H1 (cell line): ENCODE data around the gene CHDH. TPM values are rescaled to one million over a fixed set of nuclear protein-coding genes. Genes with fewer than 3 reads are reported as not detected.

Experiments used
- CTCF ChIA-PET: fragments of 300-600 bp; sonication (Branson Sonifier 250); formaldehyde crosslinking; loops from one replicate; lab custom pipeline; 2021; ENCODE audit not compliant: partially characterized antibody; lab: Charles Lee
- POLR2A ChIA-PET: fragments of 300-600 bp; sonication (Branson Sonifier 250); formaldehyde crosslinking; loops from one replicate; lab custom pipeline; 2021; ENCODE audit warnings: inconsistent platforms; ENCODE audit not compliant: partially characterized antibody; lab: Charles Lee
- DNase-seq, 2 experiments: peaks; one replicate each; pipeline versions ENCODE4 v3.0.0 to v3.0.0-alpha.2; 2010 to 2022; ENCODE audit warnings: low spot score in 2 of 2, low read depth in 1 of 2, mixed read lengths in 1 of 2
- FAIRE-seq: peaks from 2 replicates; lab custom pipeline; 2011; peaks lifted over from hg19 to GRCh38; lab: Jason Lieb, UNC
- H2AFZ ChIP-seq: 2 replicates; pipeline ENCODE4 v1.8.1; 2012; ENCODE audit warnings: low read length, inconsistent platforms
- H2AK5ac ChIP-seq: 2 replicates; pipeline ENCODE4 v1.6.1; 2013; ENCODE audit warnings: low read depth, low read length
- H2BK120ac ChIP-seq: replicated peaks from 2 replicates; pipeline ENCODE3; 2013; ENCODE audit warnings: low read depth, low read length, inconsistent platforms
- H2BK12ac ChIP-seq: 2 replicates; pipeline ENCODE4 v1.6.1; 2013; ENCODE audit warnings: low read depth, low read length
- H2BK15ac ChIP-seq: 2 replicates; pipeline ENCODE4 v1.6.1; 2013; ENCODE audit warnings: low read length
- H2BK20ac ChIP-seq: 2 replicates; pipeline ENCODE4 v1.6.1; 2013; ENCODE audit warnings: low read length
- H2BK5ac ChIP-seq: 2 replicates; pipeline ENCODE4 v1.6.1; 2013; ENCODE audit warnings: low read depth, low read length
- H3K14ac ChIP-seq: 2 replicates; pipeline ENCODE4 v1.6.1; 2013; ENCODE audit warnings: inconsistent platforms; ENCODE audit not compliant: insufficient read length
- H3K18ac ChIP-seq: 2 replicates; pipeline ENCODE4 v1.6.1; 2013; ENCODE audit warnings: low read length; ENCODE audit errors: extremely low read depth
- H3K23ac ChIP-seq: 2 replicates; pipeline ENCODE4 v1.6.1; 2013; ENCODE audit warnings: inconsistent platforms; ENCODE audit not compliant: insufficient read length
- H3K23me2 ChIP-seq: 2 replicates; pipeline ENCODE4 v1.6.1; 2013; ENCODE audit warnings: low read depth, low read length
- H3K27ac ChIP-seq: 2 replicates; pipeline ENCODE4 v1.6.1; 2011; ENCODE audit warnings: low read depth, low read length, inconsistent platforms
- H3K27me3 ChIP-seq, 4 experiments: replicated peaks in 1 of 4; 1 replicate in 1 of 4; 2 replicates in 3 of 4; pipeline versions ENCODE4 v1.6.1 to v1.8.1; 2011 to 2013; ENCODE audit warnings: low read length in 3 of 4, mild to moderate bottlenecking in 3 of 4, inconsistent platforms in 2 of 4, mixed read lengths in 2 of 4, moderate library complexity in 1 of 4; ENCODE audit not compliant: control insufficient read depth in 3 of 4, insufficient read depth in 3 of 4; ENCODE audit errors: extremely low read depth in 1 of 4
- H3K36me3 ChIP-seq, 4 experiments: 2 replicates each; pipeline versions ENCODE4 v1.6.1 to v1.8.1; 2011 to 2013; ENCODE audit warnings: mild to moderate bottlenecking in 4 of 4, low read length in 3 of 4, moderate library complexity in 2 of 4, control low read depth in 1 of 4, inconsistent platforms in 1 of 4; ENCODE audit not compliant: insufficient read depth in 4 of 4, control insufficient read depth in 2 of 4
- H3K4ac ChIP-seq: replicated peaks from 2 replicates; pipeline ENCODE3; 2013; ENCODE audit warnings: low read length, low read depth, mixed read lengths, inconsistent platforms; ENCODE audit not compliant: insufficient read length
- H3K4me1 ChIP-seq, 4 experiments: replicated peaks in 1 of 4; 1 replicate in 1 of 4; 2 replicates in 3 of 4; pipeline versions ENCODE4 v1.6.1 to v1.8.1; 2011 to 2013; ENCODE audit warnings: low read length in 3 of 4, inconsistent platforms in 2 of 4, mixed read lengths in 1 of 4; ENCODE audit not compliant: insufficient read depth in 4 of 4, control insufficient read depth in 3 of 4
- H3K4me2 ChIP-seq, 2 experiments: 2 replicates each; pipeline versions ENCODE4 v1.6.1 to v1.8.1; 2011 to 2013; ENCODE audit warnings: low read depth in 2 of 2, low read length in 2 of 2, control low read depth in 1 of 2, inconsistent platforms in 1 of 2, mild to moderate bottlenecking in 1 of 2; ENCODE audit not compliant: insufficient read depth in 1 of 2
- H3K4me3 ChIP-seq, 4 experiments: fragments of 200-600, 300-600 bp in 1 of 4; sonication (generic), shearing (Covaris generic), sonication (Bioruptor Twin) in 1 of 4; 2 replicates each; pipeline versions ENCODE4 v1.5.1 to v1.8.1; 2011 to 2016; ENCODE audit warnings: low read length in 4 of 4, low read depth in 3 of 4, control low read depth in 2 of 4, inconsistent platforms in 2 of 4, mild to moderate bottlenecking in 2 of 4, mixed read lengths in 1 of 4, moderate library complexity in 1 of 4; ENCODE audit not compliant: insufficient read depth in 2 of 4; ENCODE audit errors: extremely low read depth in 1 of 4
- H3K56ac ChIP-seq: replicated peaks from 2 replicates; pipeline ENCODE3; 2013; ENCODE audit warnings: low read depth, mild to moderate bottlenecking, mixed read lengths, low read length, inconsistent platforms; ENCODE audit not compliant: insufficient read length
- H3K79me1 ChIP-seq: 2 replicates; pipeline ENCODE4 v1.6.1; 2013; ENCODE audit warnings: low read depth, low read length, control low read depth
- H3K79me2 ChIP-seq, 2 experiments: 2 replicates each; pipeline versions ENCODE4 v1.6.1 to v1.8.1; 2012 to 2013; ENCODE audit warnings: low read length in 2 of 2, mild to moderate bottlenecking in 2 of 2, inconsistent platforms in 1 of 2; ENCODE audit not compliant: insufficient read depth in 2 of 2, control insufficient read depth in 1 of 2
- H3K9ac ChIP-seq, 4 experiments: replicated peaks in 1 of 4; 1 replicate in 1 of 4; 2 replicates in 3 of 4; pipeline versions ENCODE4 v1.6.1 to v1.8.1; 2011 to 2013; ENCODE audit warnings: low read depth in 3 of 4, low read length in 3 of 4, control low read depth in 2 of 4, mild to moderate bottlenecking in 2 of 4, moderate library complexity in 2 of 4, inconsistent platforms in 1 of 4; ENCODE audit errors: extremely low read depth in 1 of 4
- H3K9me3 ChIP-seq, 2 experiments: 2 replicates each; pipeline versions ENCODE4 v1.6.1 to v1.8.1; 2012 to 2013; ENCODE audit warnings: mild to moderate bottlenecking in 2 of 2, moderate library complexity in 2 of 2, control low read depth in 1 of 2, inconsistent platforms in 1 of 2, low read depth in 1 of 2, low read length in 1 of 2, mixed read lengths in 1 of 2; ENCODE audit not compliant: insufficient read depth in 2 of 2
- H4K20me1 ChIP-seq, 2 experiments: replicated peaks in 1 of 2; 2 replicates each; pipeline versions ENCODE3 to v1.8.1; 2011 to 2013; ENCODE audit warnings: inconsistent platforms in 2 of 2, low read length in 2 of 2, mild to moderate bottlenecking in 1 of 2; ENCODE audit not compliant: insufficient read depth in 2 of 2, control insufficient read depth in 1 of 2
- H4K5ac ChIP-seq: 2 replicates; pipeline ENCODE4 v1.6.1; 2013; ENCODE audit warnings: low read length, low read depth, mixed read lengths, inconsistent platforms; ENCODE audit not compliant: insufficient read length
- H4K8ac ChIP-seq: 2 replicates; pipeline ENCODE4 v1.8.0; 2013; ENCODE audit warnings: mild to moderate bottlenecking, moderate library complexity, low read length, inconsistent platforms; ENCODE audit not compliant: insufficient read depth; ENCODE audit errors: extremely low read depth
- H4K91ac ChIP-seq: replicated peaks from 2 replicates; pipeline ENCODE3; 2013; ENCODE audit warnings: low read length, mixed read lengths, inconsistent platforms; ENCODE audit not compliant: insufficient read length
- BACH1 ChIP-seq: IDR thresholded peaks from 2 replicates; pipeline ENCODE4 v1.6.1; 2012; ENCODE audit warnings: low read length, improper control_type of control experiment
- BCL11A ChIP-seq, 2 experiments: IDR thresholded peaks; one replicate each; pipeline ENCODE4 v1.6.1; 2011; ENCODE audit warnings: low read depth in 2 of 2, low read length in 2 of 2, mild to moderate bottlenecking in 2 of 2
- EZH2 ChIP-seq: fragments of 200-600 bp; sonication (generic); IDR thresholded peaks from 2 replicates; pipeline ENCODE4 v1.7.1; 2012; ENCODE audit warnings: low read depth, mild to moderate bottlenecking, moderate library complexity, low read length, inconsistent platforms; ENCODE audit not compliant: severe bottlenecking
- GABPA ChIP-seq: IDR thresholded peaks from 2 replicates; pipeline ENCODE4 v1.6.1; 2011; ENCODE audit warnings: mild to moderate bottlenecking, low read length, moderate library complexity, borderline replicate concordance; ENCODE audit not compliant: insufficient read depth
- HDAC2 ChIP-seq, 2 experiments: fragments of 300-600 bp in 1 of 2; sonication (generic) in 1 of 2; IDR thresholded peaks; 2 replicates each; pipeline ENCODE4 v1.6.1; 2011 to 2012; ENCODE audit warnings: low read depth in 2 of 2, low read length in 2 of 2, mild to moderate bottlenecking in 2 of 2, moderate library complexity in 2 of 2, borderline replicate concordance in 1 of 2, inconsistent platforms in 1 of 2
- MAFK ChIP-seq: IDR thresholded peaks from 2 replicates; pipeline ENCODE4 v1.6.1; 2012; ENCODE audit warnings: low read depth, mild to moderate bottlenecking, improper control_type of control experiment, low read length
- RFX5 ChIP-seq: IDR thresholded peaks from 2 replicates; pipeline ENCODE4 v1.6.1; 2011; ENCODE audit warnings: low read depth, low read length, improper control_type of control experiment, borderline replicate concordance
- RXRA ChIP-seq: IDR thresholded peaks from 2 replicates; pipeline ENCODE4 v1.6.1; 2011; ENCODE audit warnings: low read depth, mild to moderate bottlenecking, low read length, moderate library complexity; ENCODE audit not compliant: insufficient read depth
- SIX5 ChIP-seq: IDR thresholded peaks from 2 replicates; pipeline ENCODE4 v1.6.1; 2011; ENCODE audit warnings: mild to moderate bottlenecking, low read depth, low read length
- TAF1 ChIP-seq: IDR thresholded peaks from 2 replicates; pipeline ENCODE4 v1.6.1; 2011; ENCODE audit warnings: mild to moderate bottlenecking, low read depth, low read length
- TEAD4 ChIP-seq: IDR thresholded peaks from 2 replicates; pipeline ENCODE4 v1.6.1; 2012; ENCODE audit warnings: low read depth, low read length, inconsistent platforms, mixed read lengths
- ZNF274 ChIP-seq: IDR thresholded peaks from 2 replicates; pipeline ENCODE4 v1.7.0; 2012; ENCODE audit warnings: low read length, borderline replicate concordance; ENCODE audit errors: extremely low read depth
- WGBS, 2 experiments: shearing (Covaris generic) in 1 of 2; methylation state at CpG; one replicate each; pipeline versions ENCODE4 v1.1.6 to v1.1.7; 2013 to 2015; ENCODE audit warnings: low lambda C conversion rate in 2 of 2, mixed read lengths in 2 of 2, inconsistent platforms in 1 of 2, low coverage in 1 of 2, missing lambda C conversion rate in 1 of 2; ENCODE audit not compliant: insufficient replicate concordance in 2 of 2, insufficient coverage in 1 of 2, insufficient read length in 1 of 2; ENCODE audit errors: extremely low coverage in 1 of 2, missing lambda C conversion rate in 1 of 2; 5-methylcytosine and 5-hydroxymethylcytosine counted together
- polyA plus RNA-seq, 7 experiments: library from polyadenylated mRNA; depleted of rRNA in 3 of 7; stranded (reverse) in 5 of 7; unstranded in 2 of 7; fragments of >200 nt in 5 of 7; fragments of 200-250 nt in 2 of 7; gene quantifications; 1 replicate in 5 of 7; 2 replicates in 1 of 7; 4 replicates in 1 of 7; pipeline versions ENCODE4 v1.2.1 to v1.2.3, GENCODE V29; 2011 to 2013; ENCODE audit warnings: missing spikeins in 2 of 7, mixed read lengths in 2 of 7
- total RNA-seq: library from RNA; stranded (reverse); fragmentation: NEBNext Ultra II Directional; extraction: Animal tissue kit (Norgen Biotek cat#: 25700); gene quantifications from 2 replicates; pipeline ENCODE4 v1.2.1, GENCODE V29; 2021

Gene CHDH
- total and polyA plus RNA-seq, 2 of the 8 experiments (the other 6 are each of a cell fraction or from before 2014, with no cell fraction given): 4.9 to 10.3 TPM

- Histone ChIP-seq H3K9me3 (no peaks in the 10 kb centered on the region), H3K79me2 (no peaks in the 10 kb centered on the region), H3K4me2 (no peak overlapping the region), H2BK5ac (no peak overlapping the region), H3K23ac (no peak overlapping the region), H3K4me1 (peaks cover 0 to 7% (median 0%) of the 10 kb centered on the region in 4 experiments; a peak in 3 of 7 replicates), H4K8ac (no peak overlapping the region), H3K18ac (no peak overlapping the region), H4K91ac (no peak overlapping the region), H2BK15ac (no peak overlapping the region), H3K56ac (no peak overlapping the region), H3K79me1 (no peaks in the 10 kb centered on the region), H2AK5ac (0 out of 2 replicates have a peak overlapping the region, but pooled peaks have one; percentile 70), H3K23me2 (peaks cover 6% of the 10 kb centered on the region; the same call in 1 of the 2 replicates), H2AFZ (no peak overlapping the region), H2BK20ac (no peak overlapping the region; the same call in 1 of the 2 replicates), H3K27ac (no peak overlapping the region), H3K14ac (no peak overlapping the region), H3K4ac (no peak overlapping the region), H4K5ac (no peak overlapping the region), H3K9ac (no peak overlapping the region), H2BK120ac (no peak overlapping the region), H3K4me3 (no peak overlapping the region), H2BK12ac (peak overlapping the region; percentile 35; the same call in 1 of the 2 replicates), H4K20me1 (no peaks in the 10 kb centered on the region), H3K36me3 (no peaks in the 10 kb centered on the region), H3K27me3 (no peaks in the 10 kb centered on the region; a peak in 1 of 7 replicates)
- FAIRE-seq (no peak), DNase-seq (no peak)
- ChIA-PET CTCF (interaction anchor here (0.5 to 1.2 kb wide), 4 partner anchors 39 to 106 kb away, joined by 3 read pairs; no protein-coding TSS in a partner anchor), POLR2A (interaction anchor here (0.7 kb wide), 1 partner anchor 41 kb away, joined by 3 read pairs; no protein-coding TSS in a partner anchor)
- 86% methylated on average over 13 of the region's 14 CpGs; no CpG with 5 or more reads in 1 of the 2 experiments for WGBS, 2 experiments
- TF ChIP-seq TEAD4: no peak
- TF ChIP-seq EZH2: no peak
- no peak for TF ChIP-seq HDAC2 (IDR thresholded peaks at IDR 0.05; ENCODE audit: borderline replicate concordance in 1 of 2, low read depth in 2 of 2, low read length in 2 of 2)
- TF ChIP-seq MAFK: no peak
- TF ChIP-seq BACH1: no peak
- no peak for TF ChIP-seq RXRA
- no peak for TF ChIP-seq ZNF274
- TF ChIP-seq BCL11A (IDR thresholded peaks at IDR 0.05; ENCODE audit: low read depth in 2 of 2, low read length in 2 of 2): no peak
- no peak for TF ChIP-seq GABPA
- no peak for TF ChIP-seq TAF1
- no peak for TF ChIP-seq SIX5
- no peak for TF ChIP-seq RFX5
These were observed 41.3 kb downstream of the CHDH start for GRCh38 chr3:53804697-53805462.
